Activated T-cell treated with anti-CD3 and anti-CD28 coated beads, Interleukin-2, amount 50 U/mL, for 4 hours (primary cell): ENCODE results near the gene DAZAP1. TPM values are rescaled to one million over a fixed set of nuclear protein-coding genes. Genes with fewer than 3 reads are reported as not detected.
A peak's percentile ranks its signal among the peaks of the same experiment; 100 is the strongest.

Source experiments
- ATAC-seq, 2 donors: fragments of 200-7000 bp; cut with Tn5 transposase; one replicate each; pipeline ENCODE4 v1.10.0; 2021
- DNase-seq: peaks from one replicate; pipeline ENCODE4 v3.0.0-alpha.2; 2020
- H3K27me3 Mint-ChIP-seq: one replicate; pipeline ENCODE4 v1.8.0; 2021; ENCODE audit warnings: low read depth, mixed read lengths
- H3K36me3 Mint-ChIP-seq: one replicate; pipeline ENCODE4 v1.8.0; 2022; ENCODE audit warnings: mixed read lengths; ENCODE audit not compliant: insufficient read depth
- H3K4me1 Mint-ChIP-seq: one replicate; pipeline ENCODE4 v1.8.0; 2021; ENCODE audit warnings: low read depth, mixed read lengths
- H3K4me3 Mint-ChIP-seq: one replicate; pipeline ENCODE4 v1.8.0; 2021; ENCODE audit warnings: mild to moderate bottlenecking, moderate library complexity, mixed read lengths
- H3K9me3 Mint-ChIP-seq: one replicate; pipeline ENCODE4 v1.8.0; 2021; ENCODE audit warnings: mixed read lengths
- total RNA-seq, 3 donors: library from RNA; stranded (reverse); gene quantifications; one replicate each; pipeline ENCODE4 v1.2.1, GENCODE V29; 2021

Gene DAZAP1
- total RNA-seq, 3 donors from 2014 or later, result 296 to 322 (median 303) TPM

GRCh38 chr19:1408300-1409203, 1.2 kb downstream of the DAZAP1 start:
- peaks cover 51% of the 10 kb centered on the region for H3K4me1 Mint-ChIP-seq
- no peaks in the 10 kb centered on the region for H3K9me3 Mint-ChIP-seq
- DNase-seq (peak; percentile 50), ATAC-seq (peak; percentile 21 to 27)
- H3K36me3 Mint-ChIP-seq, result peaks cover 11% of the 10 kb centered on the region
- H3K4me3 Mint-ChIP-seq, result peak overlapping the region; percentile 96
- peaks cover 2% of the 10 kb centered on the region for H3K27me3 Mint-ChIP-seq

- H3K36me3 Mint-ChIP-seq, result peaks cover 11% of the 10 kb centered on the region
Observed at GRCh38 chr19:1409204-1410005, 2.0 kb downstream of the DAZAP1 start.

DNA sequence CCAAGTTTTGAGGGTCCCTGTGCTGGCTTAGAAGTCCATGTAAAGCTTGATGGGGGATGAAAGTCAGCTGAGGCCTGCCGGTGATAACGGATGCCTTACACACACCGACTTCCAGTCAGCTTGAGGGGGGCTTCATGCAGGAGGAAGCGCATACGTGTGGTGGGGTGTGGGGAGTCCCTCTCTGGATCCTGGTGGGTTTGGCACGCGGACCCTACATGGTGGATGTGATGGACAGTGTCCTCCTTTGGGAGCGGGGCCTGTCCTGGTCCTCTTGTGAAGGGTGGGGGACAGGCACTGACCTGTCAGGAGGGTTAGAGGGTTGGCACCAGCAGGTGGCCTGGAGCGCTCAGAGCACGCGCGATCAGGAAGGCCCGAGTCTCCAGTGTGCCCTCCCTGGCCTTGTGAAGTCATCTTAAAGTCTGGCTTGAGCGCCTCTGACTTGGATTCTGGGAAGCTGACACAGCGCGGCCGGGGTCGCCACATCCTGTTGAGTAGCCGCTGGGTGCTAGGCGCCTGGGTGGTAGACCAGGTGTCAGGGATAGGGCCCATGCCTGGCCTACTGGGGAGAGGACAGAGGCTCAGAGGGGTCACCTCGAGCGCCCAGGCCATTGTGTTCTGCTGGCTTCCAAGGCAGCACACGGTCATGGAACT, 2.9 kb downstream of the DAZAP1 start:
- Mint-ChIP-seq H3K4me3 (peak overlapping the region; percentile 96), H3K9me3 (no peaks in the 10 kb centered on the region), H3K4me1 (peaks cover 63% of the 10 kb centered on the region), H3K27me3 (no peaks in the 10 kb centered on the region), H3K36me3 (peaks cover 11% of the 10 kb centered on the region)
- ATAC-seq (no peak), DNase-seq (no peak)

More at GRCh38 chr19:1409204-1410005, 2.0 kb downstream of the DAZAP1 start:
- Mint-ChIP-seq H3K27me3 (no peaks in the 10 kb centered on the region), H3K9me3 (no peaks in the 10 kb centered on the region), H3K4me1 (peaks cover 57% of the 10 kb centered on the region), H3K4me3 (peak overlapping the region; percentile 96)
- DNase-seq (no peak), ATAC-seq (no peak)

GRCh38 chr19:1410789-1411188, 3.4 kb downstream of the DAZAP1 start:
- H3K4me1 Mint-ChIP-seq, result peaks cover 68% of the 10 kb centered on the region
- no peak for DNase-seq
- peak overlapping the region; percentile 96 for H3K4me3 Mint-ChIP-seq
- peaks cover 13% of the 10 kb centered on the region for H3K36me3 Mint-ChIP-seq
- no peak for ATAC-seq
- H3K9me3 Mint-ChIP-seq, result no peaks in the 10 kb centered on the region
- no peaks in the 10 kb centered on the region for H3K27me3 Mint-ChIP-seq

DNA sequence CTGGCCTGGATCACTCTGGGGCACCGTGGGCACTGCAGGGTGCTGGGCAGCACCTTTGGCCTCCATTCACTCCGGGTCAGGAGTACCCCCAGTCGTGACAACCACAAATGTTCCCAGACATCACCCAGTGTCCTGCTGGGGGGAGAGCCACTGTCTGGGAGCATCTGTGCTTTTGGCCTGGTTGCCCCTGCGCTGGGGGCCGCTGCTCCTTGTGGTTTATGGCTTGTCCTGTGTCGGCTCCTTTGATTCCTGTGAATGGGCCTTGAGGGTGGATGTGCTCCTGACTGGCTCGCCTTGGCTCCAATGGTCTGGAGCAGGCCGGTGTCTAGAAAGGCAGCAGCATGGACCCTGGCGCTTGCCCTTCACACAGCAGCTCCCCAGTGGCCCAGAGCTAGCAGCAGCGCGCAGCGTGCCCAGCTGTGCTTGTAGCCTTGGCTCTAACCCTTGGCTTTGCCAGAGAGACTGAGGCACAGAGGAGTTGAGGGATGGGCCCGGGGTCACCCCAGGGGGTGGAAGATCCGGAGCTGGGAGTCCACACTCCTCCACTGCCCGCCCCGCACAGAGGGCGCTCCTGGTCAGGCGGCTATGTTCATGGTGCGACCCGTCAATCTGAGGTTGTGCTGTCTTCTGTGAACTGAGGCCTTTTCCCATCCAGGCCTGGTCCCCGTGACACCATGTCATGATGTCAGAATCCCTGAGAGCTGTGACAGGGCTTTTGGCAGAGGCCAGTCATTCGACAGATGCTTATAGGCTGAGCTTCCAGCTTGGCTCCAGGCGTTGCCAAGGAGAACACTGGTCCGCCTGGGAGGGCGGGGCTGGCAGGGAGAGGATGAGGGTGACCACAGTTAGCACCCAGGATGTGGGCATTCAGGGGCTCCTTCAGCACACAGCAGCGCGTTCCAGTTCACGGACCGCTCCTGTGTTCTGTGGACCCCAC, 4.1 kb downstream of the DAZAP1 start:
- H3K27me3 Mint-ChIP-seq, result no peaks in the 10 kb centered on the region
- no peaks in the 10 kb centered on the region for H3K9me3 Mint-ChIP-seq
- H3K4me3 Mint-ChIP-seq, result peak overlapping the region; percentile 96
- DNase-seq (no peak), ATAC-seq (no peak)
- peaks cover 73% of the 10 kb centered on the region for H3K4me1 Mint-ChIP-seq
- H3K36me3 Mint-ChIP-seq, result peaks cover 14% of the 10 kb centered on the region

GRCh38 chr19:1412323-1412923, 5.0 kb downstream of the DAZAP1 start:
- Mint-ChIP-seq H3K9me3 (no peaks in the 10 kb centered on the region), H3K27me3 (no peaks in the 10 kb centered on the region), H3K4me1 (peaks cover 76% of the 10 kb centered on the region), H3K4me3 (peak overlapping the region; percentile 96), H3K36me3 (peaks cover 15% of the 10 kb centered on the region)
- no peak for ATAC-seq
- no peak for DNase-seq

DNA sequence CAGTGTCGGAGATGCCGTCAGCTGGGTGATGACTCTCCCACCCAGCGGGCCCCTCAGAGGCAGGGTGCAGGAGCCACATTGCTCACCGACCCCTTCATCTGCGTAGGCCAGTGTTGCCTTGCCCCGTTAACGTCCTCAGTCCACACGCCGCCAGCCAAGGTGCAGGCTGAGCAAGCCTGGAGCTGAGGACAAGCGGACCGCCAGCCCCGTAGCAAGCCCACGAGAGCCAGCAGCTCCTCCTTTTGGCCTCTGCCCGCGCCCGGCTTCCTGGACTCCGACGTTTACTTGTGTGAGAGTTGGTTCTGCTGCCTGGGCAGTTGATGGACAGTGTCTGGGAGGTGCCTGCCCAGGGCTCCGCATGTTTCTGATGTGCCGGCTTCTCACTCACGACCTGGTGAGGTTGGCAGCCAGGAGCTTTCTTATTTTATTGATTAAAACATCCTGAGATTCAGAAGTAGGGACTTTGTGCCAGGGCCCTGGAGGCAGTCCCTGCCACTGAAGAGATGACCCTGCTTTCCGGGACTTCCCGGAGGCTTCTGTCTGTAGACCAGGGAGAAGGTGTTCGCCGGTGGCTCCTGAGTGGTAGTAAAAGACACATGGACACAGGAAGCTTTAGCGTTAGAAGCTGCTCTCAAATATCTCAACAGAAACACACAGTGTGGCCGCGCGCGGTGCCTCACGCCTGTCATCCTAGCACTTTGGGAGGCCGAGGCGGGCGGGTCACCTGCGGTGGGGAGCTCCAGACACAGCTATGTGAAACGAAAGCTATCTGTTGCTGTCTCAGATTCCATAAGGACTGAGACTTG, 5.8 kb downstream of the DAZAP1 start:
- H3K9me3 Mint-ChIP-seq, result no peaks in the 10 kb centered on the region
- no peaks in the 10 kb centered on the region for H3K27me3 Mint-ChIP-seq
- H3K4me1 Mint-ChIP-seq, result peaks cover 80% of the 10 kb centered on the region
- no peak for DNase-seq
- no peak for ATAC-seq
- peaks cover 19% of the 10 kb centered on the region for H3K36me3 Mint-ChIP-seq
- peak overlapping the region; percentile 16 for H3K4me3 Mint-ChIP-seq

DNA sequence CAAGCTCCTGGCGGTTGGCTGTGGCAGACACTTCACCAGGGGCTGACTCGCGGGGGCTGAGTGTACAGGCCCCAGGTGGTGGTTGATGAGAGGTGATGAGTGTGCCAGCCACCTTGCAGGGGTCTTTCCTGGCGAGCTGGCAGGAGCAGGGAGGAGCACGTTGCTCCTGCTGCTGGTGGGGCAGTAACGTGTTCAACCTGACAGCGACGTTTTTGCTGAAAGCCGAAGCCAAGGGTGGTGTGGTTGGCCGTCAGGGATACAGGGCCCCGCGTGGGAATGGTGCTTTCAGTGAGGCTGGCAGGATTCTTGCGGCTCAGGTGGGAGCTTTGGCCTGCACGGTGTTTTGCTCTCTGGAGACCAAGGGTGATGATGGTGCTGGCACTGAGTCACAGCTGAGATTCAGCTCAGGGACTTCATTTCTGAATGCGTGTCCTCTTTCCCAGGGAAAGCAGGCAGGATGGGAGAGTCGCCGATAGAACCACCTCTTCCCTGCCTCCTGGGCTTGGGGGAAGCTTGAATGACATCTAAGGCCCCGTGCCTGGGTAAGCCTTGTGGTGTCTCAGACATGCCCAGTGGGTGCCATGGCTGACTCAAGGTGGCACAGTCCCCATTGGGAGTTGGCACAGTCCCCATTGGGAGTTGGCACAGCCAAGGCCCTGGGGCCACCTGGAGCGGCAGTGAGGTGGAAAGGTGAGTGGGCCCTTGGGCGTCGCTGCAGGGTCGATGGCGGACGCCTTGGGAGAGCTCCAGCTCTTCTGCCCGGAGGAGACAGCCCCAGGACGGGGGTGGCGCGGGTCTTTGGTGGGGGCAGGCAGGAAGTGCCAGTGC, 8.8 kb downstream of the DAZAP1 start:
- Mint-ChIP-seq H3K27me3 (no peaks in the 10 kb centered on the region), H3K9me3 (no peaks in the 10 kb centered on the region), H3K4me1 (peaks cover 54% of the 10 kb centered on the region), H3K4me3 (peak overlapping the region; percentile 31), H3K36me3 (peaks cover 25% of the 10 kb centered on the region)
- DNase-seq (no peak), ATAC-seq (no peak)

DNA sequence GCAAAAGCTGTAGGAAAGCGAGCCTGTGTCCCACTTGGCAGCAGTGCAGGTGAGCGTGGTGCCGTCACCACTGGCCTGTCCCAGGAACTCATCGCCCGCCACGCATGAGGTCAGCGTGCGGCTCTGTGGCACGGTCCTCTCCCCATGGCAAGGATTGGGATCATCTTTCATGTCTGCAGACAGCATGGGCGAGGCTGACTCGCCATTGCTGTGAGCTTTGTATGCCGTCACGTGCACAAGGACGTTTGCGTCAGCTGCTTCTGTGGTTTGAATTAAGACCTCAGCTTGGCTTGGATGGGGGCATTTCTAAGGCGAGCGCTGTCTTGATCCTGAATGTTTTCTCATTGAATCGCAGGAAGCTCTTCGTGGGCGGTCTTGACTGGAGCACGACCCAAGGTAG, 9.8 kb downstream of the DAZAP1 start:
- Mint-ChIP-seq H3K4me1 (peaks cover 45% of the 10 kb centered on the region), H3K27me3 (no peaks in the 10 kb centered on the region), H3K9me3 (no peaks in the 10 kb centered on the region), H3K36me3 (peaks cover 25% of the 10 kb centered on the region), H3K4me3 (no peak overlapping the region)
- DNase-seq, result no peak
- no peak for ATAC-seq

GRCh38 chr19:1417681-1418495, 10.5 kb downstream of the DAZAP1 start:
- Mint-ChIP-seq H3K27me3 (no peaks in the 10 kb centered on the region), H3K4me1 (peaks cover 41% of the 10 kb centered on the region)

DNA sequence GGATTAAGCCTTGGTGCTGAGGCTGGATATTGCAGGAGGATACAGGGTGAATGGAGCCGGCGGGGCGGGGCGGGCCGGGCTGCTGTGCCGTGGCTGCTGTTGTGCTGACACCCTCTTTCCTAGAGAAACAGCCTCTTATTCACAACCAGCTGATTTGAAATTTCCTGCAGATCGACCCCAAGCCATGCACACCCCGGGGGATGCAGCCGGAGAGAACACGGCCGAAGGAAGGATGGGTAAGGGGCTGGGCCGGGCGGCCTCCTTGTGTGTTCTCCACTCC, 11.1 kb downstream of the DAZAP1 start:
- Mint-ChIP-seq H3K36me3 (peaks cover 37% of the 10 kb centered on the region), H3K4me1 (peaks cover 35% of the 10 kb centered on the region), H3K4me3 (no peak overlapping the region), H3K27me3 (no peaks in the 10 kb centered on the region), H3K9me3 (no peaks in the 10 kb centered on the region)
- no peak for DNase-seq
- no peak for ATAC-seq

More at GRCh38 chr19:1417681-1418495, 10.5 kb downstream of the DAZAP1 start:
- Mint-ChIP-seq H3K36me3 (peaks cover 31% of the 10 kb centered on the region), H3K9me3 (no peaks in the 10 kb centered on the region), H3K4me3 (no peak overlapping the region)
- ATAC-seq (no peak), DNase-seq (no peak)
